Activated CD8-positive, alpha-beta T cell treated with anti-CD3 and anti-CD28 coated beads for 36 hours (primary cell): ENCODE data around the gene IL10RA. TPM values are rescaled to one million over a fixed set of nuclear protein-coding genes. Genes with fewer than 3 reads are reported as not detected.

ENCODE experiments used
- ATAC-seq: fragments of 200-7000 bp; cut with Tn5 transposase; one replicate; pipeline ENCODE4 v1.10.0; 2021; ENCODE audit warnings: mild to moderate bottlenecking, moderate library complexity
- CTCF ChIA-PET: fragments of 350-600 bp; sonication (Branson Sonifier 250); formaldehyde crosslinking; loops from one replicate; lab custom pipeline; 2021; ENCODE audit warnings: antibody characterized with exemption; lab: Charles Lee
- POLR2A ChIA-PET: fragments of 350-600 bp; sonication (Branson Sonifier 250); formaldehyde crosslinking; loops from one replicate; lab custom pipeline; 2021; ENCODE audit warnings: antibody characterized with exemption; lab: Charles Lee
- DNase-seq: peaks from one replicate; pipeline ENCODE4 v3.0.0-alpha.2; 2020
- H3K27ac Mint-ChIP-seq: one replicate; pipeline ENCODE4 v1.8.0; 2021; ENCODE audit warnings: mild to moderate bottlenecking, mixed read lengths
- H3K27me3 Mint-ChIP-seq: one replicate; pipeline ENCODE4 v1.8.0; 2021; ENCODE audit warnings: mixed read lengths
- H3K36me3 Mint-ChIP-seq: one replicate; pipeline ENCODE4 v1.8.0; 2021; ENCODE audit warnings: low read depth, mixed read lengths
- H3K4me1 Mint-ChIP-seq: one replicate; pipeline ENCODE4 v1.8.0; 2021; ENCODE audit warnings: low read depth, mixed read lengths
- H3K4me3 Mint-ChIP-seq: one replicate; pipeline ENCODE4 v1.8.0; 2021; ENCODE audit warnings: mild to moderate bottlenecking, moderate library complexity, mixed read lengths
- H3K9me3 Mint-ChIP-seq: one replicate; pipeline ENCODE4 v1.8.0; 2021; ENCODE audit warnings: mixed read lengths
- intact Hi-C: fragments of 100-400 bp; cut with micrococcal nuclease; formaldehyde crosslinking; loops from one replicate; pipeline ENCODE4 v1.10.0; 2022
- total RNA-seq, 2 experiments: library from RNA; stranded (reverse); gene quantifications; one replicate each; pipeline ENCODE4 v1.2.3, GENCODE V29; 2021
- TF ChIP-seq, protein P1 (sequence below): fragments of 200-600 bp; IDR thresholded peaks from one replicate; pipeline ENCODE4 v1.8.0; 2022; ENCODE audit warnings: antibody characterized with exemption, mild to moderate bottlenecking

The IL10RA gene
- total RNA-seq, 2 experiments from 2014 or later: 73.3 to 80.9 TPM

DNA sequence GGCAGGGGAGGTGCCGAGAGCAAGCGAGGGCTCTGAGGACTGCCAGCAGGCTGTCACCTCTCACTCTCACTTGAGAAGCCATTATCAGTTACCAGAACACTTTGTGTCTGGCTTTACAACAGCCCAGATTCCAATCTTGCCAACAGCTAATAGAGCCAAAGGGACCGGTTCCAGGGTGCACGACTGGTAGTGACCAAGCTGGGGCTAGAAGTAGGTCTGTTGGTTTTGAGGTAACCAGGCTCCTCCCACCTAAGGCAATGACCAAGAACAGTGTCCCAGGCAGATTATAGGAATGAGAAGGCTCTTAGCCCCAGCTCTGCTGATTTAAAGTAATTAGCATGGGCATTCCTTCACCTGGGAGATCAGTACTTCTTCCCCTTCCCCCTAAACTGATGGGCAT lies 7.2 kb upstream of the IL10RA start:
- Mint-ChIP-seq H3K9me3 (peaks cover 6% of the 10 kb centered on the region), H3K27me3 (no peaks in the 10 kb centered on the region), H3K27ac (peak overlapping the region; percentile 90), H3K4me1 (peaks cover 81% of the 10 kb centered on the region), H3K4me3 (no peak overlapping the region), H3K36me3 (peaks cover 51% of the 10 kb centered on the region)
- no peak for ATAC-seq
- DNase-seq: no peak
- TF ChIP-seq, protein P1, sequence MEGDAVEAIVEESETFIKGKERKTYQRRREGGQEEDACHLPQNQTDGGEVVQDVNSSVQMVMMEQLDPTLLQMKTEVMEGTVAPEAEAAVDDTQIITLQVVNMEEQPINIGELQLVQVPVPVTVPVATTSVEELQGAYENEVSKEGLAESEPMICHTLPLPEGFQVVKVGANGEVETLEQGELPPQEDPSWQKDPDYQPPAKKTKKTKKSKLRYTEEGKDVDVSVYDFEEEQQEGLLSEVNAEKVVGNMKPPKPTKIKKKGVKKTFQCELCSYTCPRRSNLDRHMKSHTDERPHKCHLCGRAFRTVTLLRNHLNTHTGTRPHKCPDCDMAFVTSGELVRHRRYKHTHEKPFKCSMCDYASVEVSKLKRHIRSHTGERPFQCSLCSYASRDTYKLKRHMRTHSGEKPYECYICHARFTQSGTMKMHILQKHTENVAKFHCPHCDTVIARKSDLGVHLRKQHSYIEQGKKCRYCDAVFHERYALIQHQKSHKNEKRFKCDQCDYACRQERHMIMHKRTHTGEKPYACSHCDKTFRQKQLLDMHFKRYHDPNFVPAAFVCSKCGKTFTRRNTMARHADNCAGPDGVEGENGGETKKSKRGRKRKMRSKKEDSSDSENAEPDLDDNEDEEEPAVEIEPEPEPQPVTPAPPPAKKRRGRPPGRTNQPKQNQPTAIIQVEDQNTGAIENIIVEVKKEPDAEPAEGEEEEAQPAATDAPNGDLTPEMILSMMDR: no peak
- ChIA-PET CTCF (interaction anchor here (1.3 to 31.9 kb wide), 5 partner anchors 18 to 161 kb away, joined by 3 to 386 read pairs (median 5); no protein-coding TSS in a partner anchor), POLR2A (interaction anchor here (0.6 to 32.8 kb wide), 5 partner anchors 22 to 749 kb away, joined by 3 to 710 read pairs (median 3); partner anchors contain the start of gene IL10RA)
- intact Hi-C loops: no loop called here

DNA sequence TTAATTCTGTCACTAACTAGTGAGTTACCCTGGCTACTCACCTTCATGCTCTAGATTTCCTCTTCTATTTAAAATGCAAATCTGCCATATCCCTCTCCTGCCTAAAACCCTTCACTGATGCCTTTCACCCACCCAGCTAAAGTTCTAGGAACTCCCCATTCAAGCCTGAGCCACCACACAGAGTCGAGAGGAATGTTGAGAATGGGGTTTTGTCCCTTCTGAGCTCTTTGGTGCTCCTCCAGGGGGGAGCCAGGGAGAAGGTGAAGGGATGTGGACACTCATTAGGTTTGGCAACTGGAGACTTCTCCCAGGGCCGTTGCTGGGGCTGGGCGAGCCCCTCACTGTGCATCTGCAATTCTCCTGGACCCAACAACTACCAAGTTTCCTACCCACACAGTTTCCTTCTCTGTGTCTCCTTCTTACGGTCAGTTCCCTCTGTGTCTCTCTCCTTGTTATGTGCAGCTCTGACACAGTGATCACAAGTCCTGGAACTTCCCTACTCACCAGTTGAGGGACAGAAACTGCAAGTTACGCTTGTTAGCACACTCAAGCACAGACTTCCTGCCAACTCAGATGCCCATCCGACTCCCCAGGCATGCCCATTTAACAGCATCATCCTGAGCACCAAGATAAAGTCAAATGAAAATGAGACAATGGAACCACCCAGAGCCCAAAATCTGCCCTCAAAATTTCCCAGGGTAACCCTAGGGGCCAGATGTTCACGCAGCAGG lies 6.5 kb upstream of the IL10RA start:
- Mint-ChIP-seq H3K27me3 (no peaks in the 10 kb centered on the region), H3K4me1 (peaks cover 82% of the 10 kb centered on the region), H3K4me3 (no peak overlapping the region), H3K9me3 (peaks cover 6% of the 10 kb centered on the region), H3K36me3 (peaks cover 53% of the 10 kb centered on the region), H3K27ac (peak overlapping the region; percentile 90)
- peak; percentile 52 for ATAC-seq
- intact Hi-C loops: no loop called here
- DNase-seq: peak; percentile 49
- CTCF ChIA-PET: interaction anchor here (1.1 to 31.9 kb wide), 7 partner anchors 19 to 172 kb away, joined by 3 to 386 read pairs (median 4); no protein-coding TSS in a partner anchor
- POLR2A ChIA-PET: interaction anchor here (0.6 to 32.8 kb wide), 7 partner anchors 9 to 749 kb away, joined by 3 to 710 read pairs (median 4); partner anchors contain the start of gene IL10RA
- TF ChIP-seq, protein P1: no peak

DNA sequence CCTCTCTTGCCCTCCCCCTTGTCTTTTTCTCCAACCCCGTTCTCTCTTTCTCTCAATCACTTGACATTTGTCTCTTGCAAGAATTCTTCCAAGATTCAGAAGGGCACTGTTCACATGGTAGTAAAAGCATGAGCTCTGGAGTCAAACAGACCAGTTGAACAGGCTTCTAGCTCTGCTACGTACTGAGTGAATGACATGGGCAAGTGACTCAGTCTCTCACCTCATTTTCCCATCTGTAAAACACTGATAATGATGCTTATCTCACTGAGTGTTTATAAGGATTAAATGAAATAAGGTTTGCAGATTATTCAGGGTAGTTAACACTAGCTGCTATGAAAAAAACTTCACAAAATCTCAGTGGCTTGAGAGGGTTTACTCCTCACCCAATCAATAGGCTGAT lies 5.9 kb upstream of the IL10RA start:
- no peaks in the 10 kb centered on the region for H3K27me3 Mint-ChIP-seq
- ChIA-PET CTCF (interaction anchor here (1.1 to 31.9 kb wide), 7 partner anchors 19 to 173 kb away, joined by 3 to 386 read pairs (median 4); no protein-coding TSS in a partner anchor), POLR2A (interaction anchor here (1.2 to 32.8 kb wide), 4 partner anchors 10 to 164 kb away, joined by 4 to 710 read pairs (median 47); partner anchors contain the start of gene IL10RA)
- peaks cover 59% of the 10 kb centered on the region for H3K36me3 Mint-ChIP-seq
- intact Hi-C loops: no loop called here
- peak; percentile 22 for ATAC-seq
- TF ChIP-seq, protein P1: no peak
- H3K27ac Mint-ChIP-seq: peak overlapping the region; percentile 90
- DNase-seq: no peak
- peaks cover 6% of the 10 kb centered on the region for H3K9me3 Mint-ChIP-seq
- peaks cover 84% of the 10 kb centered on the region for H3K4me1 Mint-ChIP-seq
- no peak overlapping the region for H3K4me3 Mint-ChIP-seq

DNA sequence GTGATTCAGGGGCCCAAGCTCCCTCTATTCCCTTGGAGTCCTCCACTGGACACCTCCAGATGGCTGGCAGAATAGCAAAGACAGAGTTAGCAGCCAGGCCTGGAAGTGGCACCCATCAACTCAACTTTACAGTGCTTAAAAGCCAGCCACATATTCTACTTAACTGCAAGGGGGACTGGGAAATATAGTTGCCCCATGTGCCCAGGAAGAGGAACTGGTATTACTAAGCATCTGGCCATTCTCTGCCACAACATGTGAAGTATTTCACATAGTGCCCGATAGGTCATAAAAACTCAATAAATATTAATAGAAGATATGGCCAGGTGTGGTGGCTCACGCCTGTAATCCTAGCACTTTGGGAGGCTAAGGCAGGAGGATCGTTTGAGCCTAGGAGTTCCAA lies 5.5 kb upstream of the IL10RA start:
- ChIA-PET POLR2A (interaction anchor here (0.7 to 32.8 kb wide), 5 partner anchors 10 to 420 kb away, joined by 3 to 710 read pairs (median 7); partner anchors contain the start of gene IL10RA), CTCF (interaction anchor here (1.1 to 31.9 kb wide), 4 partner anchors 31 to 173 kb away, joined by 4 to 386 read pairs (median 30); no protein-coding TSS in a partner anchor)
- DNase-seq: no peak
- ATAC-seq: no peak
- H3K27ac Mint-ChIP-seq: peak overlapping the region; percentile 90
- peaks cover 58% of the 10 kb centered on the region for H3K36me3 Mint-ChIP-seq
- intact Hi-C loops: no loop called here
- no peaks in the 10 kb centered on the region for H3K27me3 Mint-ChIP-seq
- peaks cover 81% of the 10 kb centered on the region for H3K4me1 Mint-ChIP-seq
- H3K9me3 Mint-ChIP-seq: peaks cover 6% of the 10 kb centered on the region
- TF ChIP-seq, protein P1: no peak
- H3K4me3 Mint-ChIP-seq: no peak overlapping the region
